ENCODE data around the gene TSNAX.

- TF ChIP-seq CTCF (IDR thresholded peaks at IDR 0.05; ENCODE audit: low read depth, low read length, missing input control) (no peak), NR2F2 (IDR thresholded peaks at IDR 0.05) (no peak), EGR1 (IDR thresholded peaks at IDR 0.05; ENCODE audit: low read depth in 2 of 2) (no peak), TAF1 (conservative IDR thresholded peaks at IDR 0.05) (no peak), MAX (IDR thresholded peaks at IDR 0.05) (no peak), JUND (IDR thresholded peaks at IDR 0.05) (no peak), ATF3 (IDR thresholded peaks at IDR 0.05) (no peak)
- TF ChIP-seq, protein P1, sequence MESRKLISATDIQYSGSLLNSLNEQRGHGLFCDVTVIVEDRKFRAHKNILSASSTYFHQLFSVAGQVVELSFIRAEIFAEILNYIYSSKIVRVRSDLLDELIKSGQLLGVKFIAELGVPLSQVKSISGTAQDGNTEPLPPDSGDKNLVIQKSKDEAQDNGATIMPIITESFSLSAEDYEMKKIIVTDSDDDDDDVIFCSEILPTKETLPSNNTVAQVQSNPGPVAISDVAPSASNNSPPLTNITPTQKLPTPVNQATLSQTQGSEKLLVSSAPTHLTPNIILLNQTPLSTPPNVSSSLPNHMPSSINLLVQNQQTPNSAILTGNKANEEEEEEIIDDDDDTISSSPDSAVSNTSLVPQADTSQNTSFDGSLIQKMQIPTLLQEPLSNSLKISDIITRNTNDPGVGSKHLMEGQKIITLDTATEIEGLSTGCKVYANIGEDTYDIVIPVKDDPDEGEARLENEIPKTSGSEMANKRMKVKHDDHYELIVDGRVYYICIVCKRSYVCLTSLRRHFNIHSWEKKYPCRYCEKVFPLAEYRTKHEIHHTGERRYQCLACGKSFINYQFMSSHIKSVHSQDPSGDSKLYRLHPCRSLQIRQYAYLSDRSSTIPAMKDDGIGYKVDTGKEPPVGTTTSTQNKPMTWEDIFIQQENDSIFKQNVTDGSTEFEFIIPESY (IDR thresholded peaks at IDR 0.05): no peak
Observed at GRCh38 chr1:231583376-231583775, 54.9 kb downstream of the TSNAX start.

Measured in liver (tissue), 3 donors.